HG03039 (cell line): ENCODE measurements around the gene NOX4.
"Not testable (repeated sequence)": the region's sequence is repeated elsewhere in the genome, so short reads cannot be mapped to it uniquely, and the experiment has no call there.

Source experiments
- ATAC-seq: cut with Tn5 transposase; IDR thresholded peaks from one replicate; pipeline ENCODE4 v1.9.1; 2021; ENCODE audit warnings: mild to moderate bottlenecking, moderate library complexity; ENCODE audit not compliant: unreplicated experiment

The NOX4 gene

DNA sequence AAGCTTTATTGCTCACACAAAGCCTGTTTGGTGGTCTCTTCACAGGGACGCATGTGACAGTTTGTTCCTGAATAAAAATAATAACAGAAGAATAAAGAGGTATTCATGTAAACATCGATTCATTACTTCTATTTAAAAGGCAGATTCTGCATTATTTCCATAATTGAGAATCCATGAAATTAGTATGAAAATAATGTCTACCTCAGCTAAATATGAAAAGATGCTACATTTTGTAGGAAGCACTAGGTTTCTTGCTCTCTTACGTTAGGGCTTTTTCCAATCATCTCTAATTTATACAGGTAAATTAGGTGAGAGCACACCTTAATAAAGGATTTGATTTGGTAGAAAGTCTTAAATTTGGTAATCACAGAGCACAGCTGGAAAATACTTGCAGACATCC is 103.7 kb downstream of the NOX4 start:
- ATAC-seq: not testable (repeated sequence)

GRCh38 chr11:89382986-89383385 is 108.2 kb downstream of the NOX4 start:
- ATAC-seq: not testable (repeated sequence)

DNA sequence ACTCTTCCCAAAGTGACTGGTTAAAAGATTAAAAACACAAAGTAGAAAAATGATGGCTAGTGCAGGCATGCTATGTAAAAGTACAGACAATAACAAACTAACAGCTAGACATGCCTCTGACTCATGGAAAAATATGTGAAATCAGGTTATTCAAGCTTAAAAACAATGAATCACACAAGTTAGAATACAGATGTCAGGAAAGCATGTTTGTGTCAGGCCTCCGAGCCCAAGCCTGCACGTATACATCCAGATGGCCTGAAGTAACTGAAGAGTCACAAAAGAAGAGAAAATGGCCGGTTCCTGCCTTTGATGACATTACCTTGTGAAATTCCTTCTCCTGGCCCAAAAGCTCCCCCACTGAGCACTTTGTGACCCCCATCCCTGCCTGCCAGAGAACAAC is 110.1 kb downstream of the NOX4 start:
- no peak for ATAC-seq

GRCh38 chr11:89379976-89380771 is 111.0 kb downstream of the NOX4 start:
- not testable (repeated sequence) for ATAC-seq

- not testable (repeated sequence) for ATAC-seq
Measured at GRCh38 chr11:89378986-89379385, 112.2 kb downstream of the NOX4 start.

DNA sequence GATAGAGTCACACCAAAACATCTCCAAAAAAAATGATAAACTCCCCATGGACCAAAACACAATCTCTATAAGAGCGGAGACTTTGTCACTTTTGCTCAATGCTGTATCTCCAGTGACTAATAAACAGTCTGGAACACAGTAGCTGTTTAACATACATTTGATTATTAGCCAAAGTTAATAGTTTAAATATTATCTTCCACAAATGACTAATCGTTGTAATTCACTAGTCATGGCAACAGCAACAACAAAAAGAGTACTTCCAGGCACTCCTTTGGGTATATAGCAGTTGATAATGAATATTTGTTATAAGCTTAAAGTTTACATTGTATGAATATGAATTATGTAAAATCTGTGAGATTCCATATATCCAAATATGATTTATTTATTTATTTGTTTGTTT is 121.8 kb downstream of the NOX4 start:
- ATAC-seq: not testable (repeated sequence)

GRCh38 chr11:89364856-89365255 is 126.3 kb downstream of the NOX4 start:
- not testable (repeated sequence) for ATAC-seq

DNA sequence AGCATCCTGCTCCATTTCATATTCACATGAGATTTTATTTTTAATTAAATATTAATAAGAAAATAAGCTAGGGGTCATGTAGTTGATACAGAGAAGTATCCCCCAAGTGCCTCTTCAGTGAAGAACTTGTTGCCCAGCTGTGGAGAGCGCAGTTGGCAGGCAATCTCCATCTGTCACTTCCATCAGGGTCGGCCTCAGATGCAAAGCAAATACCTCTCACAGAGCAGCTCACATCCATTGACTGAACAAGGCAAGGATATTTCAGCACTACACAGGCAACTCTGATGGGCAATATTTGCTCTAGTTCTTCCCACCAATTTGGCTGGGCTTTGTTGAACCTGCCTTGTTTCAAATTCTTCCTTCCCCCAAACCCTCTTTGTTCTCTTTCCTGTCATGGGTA is 129.4 kb downstream of the NOX4 start:
- no peak for ATAC-seq

GRCh38 chr11:89359208-89359607 is 132.0 kb downstream of the NOX4 start:
- not testable (repeated sequence) for ATAC-seq

DNA sequence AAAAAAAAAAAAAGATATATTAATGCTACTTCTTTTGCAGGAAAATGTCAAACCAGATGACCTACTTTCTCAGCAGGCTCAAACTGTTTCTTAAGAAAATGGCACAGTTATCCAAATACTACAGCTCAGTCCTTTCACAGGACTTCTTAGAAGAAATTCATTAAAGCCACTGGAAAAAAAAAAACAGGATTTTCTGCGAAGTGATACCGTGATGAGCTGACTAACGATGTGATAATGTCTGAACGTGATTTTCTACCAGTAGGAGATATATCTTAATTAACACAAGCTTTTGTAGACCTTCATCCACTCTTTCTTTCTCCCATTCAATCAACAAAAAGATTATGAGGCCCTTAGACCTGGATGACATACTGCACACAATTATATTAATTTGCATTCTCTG is 132.4 kb downstream of the NOX4 start:
- no peak for ATAC-seq

- ATAC-seq: no peak
Measured at GRCh38 chr11:89355646-89356045, 135.5 kb downstream of the NOX4 start.

- ATAC-seq: not testable (repeated sequence)
Measured at GRCh38 chr11:89354513-89354912, 136.7 kb downstream of the NOX4 start.

DNA sequence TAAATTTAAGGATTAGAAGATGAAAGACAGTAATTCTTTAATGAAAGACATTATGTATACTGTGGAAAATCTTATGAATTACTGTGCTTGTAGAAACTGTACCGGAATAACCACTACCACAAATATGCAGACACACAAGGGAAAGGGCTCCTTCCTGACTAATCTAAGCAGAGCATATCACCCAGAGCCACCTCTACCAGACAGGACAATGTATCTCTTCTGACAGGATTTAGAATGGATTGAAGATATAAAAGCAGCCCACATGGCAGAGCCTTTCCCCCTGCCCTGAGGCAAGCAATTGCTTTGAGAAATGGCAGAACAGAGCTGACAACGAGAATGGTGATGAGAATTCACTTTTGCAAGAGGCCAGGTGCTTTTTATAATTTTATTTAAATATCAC is 144.1 kb downstream of the NOX4 start:
- ATAC-seq: no peak

GRCh38 chr11:89346601-89347000 is 144.6 kb downstream of the NOX4 start:
- no peak for ATAC-seq

DNA sequence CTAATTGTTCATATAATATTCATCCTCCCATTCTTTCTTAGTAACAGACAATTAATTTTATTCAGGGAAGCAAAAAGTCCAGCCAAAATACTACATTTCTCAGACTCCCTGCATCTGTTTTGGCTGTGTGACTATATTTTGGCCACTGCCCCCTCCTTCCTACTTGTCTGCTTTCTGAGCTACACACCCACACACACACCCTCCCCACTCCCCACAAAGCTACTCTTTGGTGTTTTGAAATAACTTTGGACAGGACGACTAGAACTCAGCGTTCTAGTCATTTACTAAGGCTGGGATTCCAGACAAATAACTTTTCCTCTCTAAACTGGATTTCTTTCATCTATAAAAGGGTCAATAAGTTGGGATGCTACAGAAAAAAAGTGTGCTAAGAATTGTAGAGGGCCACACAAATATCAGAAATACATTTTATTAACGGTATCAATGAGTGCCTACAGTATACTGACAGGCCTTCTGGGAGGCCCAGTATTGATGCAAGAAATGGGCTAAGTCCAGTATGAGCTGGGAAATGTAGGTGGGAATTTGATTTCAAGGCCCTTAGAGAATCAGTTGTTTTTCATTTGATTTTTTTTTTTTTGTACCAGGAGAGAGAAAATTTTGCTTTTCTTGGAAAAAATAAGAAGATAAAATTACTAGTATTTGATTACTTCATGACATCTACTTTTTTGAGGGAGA is 148.1 kb downstream of the NOX4 start:
- not testable (repeated sequence) for ATAC-seq

- not testable (repeated sequence) for ATAC-seq
Measured at GRCh38 chr11:89340450-89340849, 150.7 kb downstream of the NOX4 start.

GRCh38 chr11:89338073-89338472 is 153.1 kb downstream of the NOX4 start:
- ATAC-seq: not testable (repeated sequence)

- not testable (repeated sequence) for ATAC-seq
Measured at GRCh38 chr11:89337100-89337650, 154.0 kb downstream of the NOX4 start.

GRCh38 chr11:89333704-89334103 is 157.5 kb downstream of the NOX4 start:
- ATAC-seq: not testable (repeated sequence)

DNA sequence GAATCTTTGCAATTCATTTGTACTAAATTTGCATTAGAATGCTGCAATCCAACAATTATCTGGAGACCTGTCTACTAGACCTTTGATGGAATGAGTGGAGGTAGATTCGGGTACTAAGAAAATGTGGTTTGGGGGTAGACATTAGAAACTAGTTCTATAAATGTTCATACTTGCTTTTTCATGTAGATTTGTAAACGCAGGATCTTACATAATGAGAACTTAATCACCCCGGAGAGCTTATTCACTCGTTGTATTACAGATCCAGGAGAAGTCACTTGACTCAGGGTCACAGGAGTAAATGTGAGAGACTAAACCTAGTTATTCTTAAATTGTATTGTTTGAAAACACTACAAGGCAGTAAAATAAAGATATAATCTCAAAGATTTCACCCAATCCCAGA is 159.2 kb downstream of the NOX4 start:
- ATAC-seq: not testable (repeated sequence)

- ATAC-seq: no peak
Measured at GRCh38 chr11:89327885-89328284, 163.3 kb downstream of the NOX4 start.

GRCh38 chr11:89321401-89321800 is 169.8 kb downstream of the NOX4 start:
- no peak for ATAC-seq
